Nephron progenitor cell (in vitro differentiated cells): Measurements from ENCODE around the gene CST6.

Experiments used
- DNase-seq: peaks from one replicate; pipeline ENCODE4 v3.0.0; 2021
- H3K27ac Mint-ChIP-seq: 2 replicates; pipeline ENCODE4 v1.8.0; 2021; ENCODE audit warnings: mild to moderate bottlenecking, moderate library complexity, mixed read lengths
- H3K27me3 Mint-ChIP-seq: 2 replicates; pipeline ENCODE4 v1.8.0; 2021; ENCODE audit warnings: mild to moderate bottlenecking, low read depth, mixed read lengths; ENCODE audit not compliant: poor library complexity
- H3K36me3 Mint-ChIP-seq: 2 replicates; pipeline ENCODE4 v1.8.0; 2021; ENCODE audit warnings: low read depth, mixed read lengths
- H3K4me1 Mint-ChIP-seq: 2 replicates; pipeline ENCODE4 v1.8.0; 2021; ENCODE audit warnings: mixed read lengths
- H3K4me3 Mint-ChIP-seq: 2 replicates; pipeline ENCODE4 v1.8.0; 2021; ENCODE audit warnings: mild to moderate bottlenecking, moderate library complexity, mixed read lengths
- H3K9me3 Mint-ChIP-seq: 2 replicates; pipeline ENCODE4 v1.8.0; 2021; ENCODE audit warnings: mild to moderate bottlenecking, moderate library complexity, mixed read lengths
- CTCF ChIP-seq: fragments of 200-600 bp; sonication (generic); IDR thresholded peaks from 2 replicates; pipeline ENCODE4 v1.5.0; 2021; ENCODE audit warnings: antibody characterized with exemption

The CST6 gene

GRCh38 chr11:66048547-66049323 lies 36.9 kb downstream of the CST6 start, which contains the start of gene GAL3ST3:
Gene GAL3ST3, minus strand, starts transcription at chr11:66049161. Its CDS starts 3,746 bp downstream, at chr11:66045415.
- no peak within 1 kb of the TSS for H3K27ac Mint-ChIP-seq
- TF ChIP-seq CTCF: no peak
- H3K4me1 Mint-ChIP-seq: peaks cover 73% of the 10 kb centered on the region
- H3K27me3 Mint-ChIP-seq: peaks cover 8% of the 10 kb centered on the region
- peak within 1 kb of the TSS; percentile 83 for H3K4me3 Mint-ChIP-seq
- H3K9me3 Mint-ChIP-seq: no peaks in the 10 kb centered on the region
- H3K36me3 Mint-ChIP-seq: peaks cover 23% of the 10 kb centered on the region
- peak; percentile 70 for DNase-seq

- no peak for TF ChIP-seq CTCF
- Mint-ChIP-seq H3K9me3 (no peaks in the 10 kb centered on the region), H3K4me1 (peaks cover 67% of the 10 kb centered on the region), H3K27me3 (peaks cover 14% of the 10 kb centered on the region), H3K36me3 (peaks cover 25% of the 10 kb centered on the region), H3K27ac (peak overlapping the region; percentile 98), H3K4me3 (peak overlapping the region; percentile 89)
- peak; percentile 46 for DNase-seq
Measured at GRCh38 chr11:66050581-66051231, 38.9 kb downstream of the CST6 start.

- H3K27ac Mint-ChIP-seq: peak overlapping the region; percentile 98
- TF ChIP-seq CTCF: no peak
- no peak for DNase-seq
- peaks cover 14% of the 10 kb centered on the region for H3K27me3 Mint-ChIP-seq
- H3K4me3 Mint-ChIP-seq: peak overlapping the region; percentile 89
- H3K36me3 Mint-ChIP-seq: peaks cover 31% of the 10 kb centered on the region
- H3K4me1 Mint-ChIP-seq: peaks cover 65% of the 10 kb centered on the region
- no peaks in the 10 kb centered on the region for H3K9me3 Mint-ChIP-seq
Measured at GRCh38 chr11:66051371-66051765, 39.6 kb downstream of the CST6 start.

- TF ChIP-seq CTCF: no peak
- peaks cover 61% of the 10 kb centered on the region for H3K4me1 Mint-ChIP-seq
Measured at GRCh38 chr11:66051766-66052663, 40.2 kb downstream of the CST6 start, which contains the start of gene SF3B2. Gene SF3B2, plus strand, starts transcription at chr11:66052364. Its CDS starts 21 bp downstream, at chr11:66052385.

GRCh38 chr11:66052664-66052982 lies 40.8 kb downstream of the CST6 start:
- TF ChIP-seq CTCF: no peak
- H3K4me3 Mint-ChIP-seq: peak overlapping the region; percentile 99
- peaks cover 59% of the 10 kb centered on the region for H3K4me1 Mint-ChIP-seq
- peak overlapping the region; percentile 100 for H3K27ac Mint-ChIP-seq
- DNase-seq: no peak
- H3K27me3 Mint-ChIP-seq: peaks cover 10% of the 10 kb centered on the region
- no peaks in the 10 kb centered on the region for H3K9me3 Mint-ChIP-seq
- H3K36me3 Mint-ChIP-seq: peaks cover 42% of the 10 kb centered on the region

More at GRCh38 chr11:66051766-66052663, 40.2 kb downstream of the CST6 start, which contains the start of gene SF3B2:
- peak; percentile 94 for DNase-seq
- peaks cover 37% of the 10 kb centered on the region for H3K36me3 Mint-ChIP-seq
- H3K4me3 Mint-ChIP-seq: peak within 1 kb of the TSS; percentile 99
- H3K27ac Mint-ChIP-seq: peak within 1 kb of the TSS; percentile 100
- H3K27me3 Mint-ChIP-seq: peaks cover 11% of the 10 kb centered on the region
- H3K9me3 Mint-ChIP-seq: no peaks in the 10 kb centered on the region
